Ishikawa (cell line): ENCODE results near the gene GDF2.

ENCODE experiments used
- CEBPB ChIP-seq: IDR thresholded peaks from 2 replicates; pipeline ENCODE4 v1.6.1; 2012
- CREB1 ChIP-seq: IDR thresholded peaks from 2 replicates; pipeline ENCODE4 v1.6.1; 2012; ENCODE audit warnings: low read depth
- EGR1 ChIP-seq: IDR thresholded peaks from 2 replicates; pipeline ENCODE4 v1.6.1; 2012
- EP300 ChIP-seq: IDR thresholded peaks from 2 replicates; pipeline ENCODE4 v1.6.1; 2012; ENCODE audit warnings: borderline replicate concordance
- FOXM1 ChIP-seq: IDR thresholded peaks from 2 replicates; pipeline ENCODE4 v1.6.1; 2012; ENCODE audit warnings: low read depth, borderline replicate concordance
- MAX ChIP-seq: IDR thresholded peaks from 2 replicates; pipeline ENCODE4 v1.6.1; 2012
- NFIC ChIP-seq: IDR thresholded peaks from 2 replicates; pipeline ENCODE4 v1.6.1; 2012
- RAD21 ChIP-seq: IDR thresholded peaks from 2 replicates; pipeline ENCODE4 v1.6.1; 2012; ENCODE audit warnings: low read depth
- REST ChIP-seq: IDR thresholded peaks from 2 replicates; pipeline ENCODE4 v1.6.1; 2012; ENCODE audit warnings: low read depth, mild to moderate bottlenecking
- TAF1 ChIP-seq: IDR thresholded peaks from 2 replicates; pipeline ENCODE4 v1.6.1; 2012; ENCODE audit warnings: low read depth, mild to moderate bottlenecking
- TCF12 ChIP-seq: IDR thresholded peaks from 2 replicates; pipeline ENCODE4 v1.6.1; 2012; ENCODE audit warnings: low read depth
- TEAD4 ChIP-seq: IDR thresholded peaks from 2 replicates; pipeline ENCODE4 v1.6.1; 2012
- USF1 ChIP-seq: IDR thresholded peaks from 2 replicates; pipeline ENCODE4 v1.6.1; 2012
- YY1 ChIP-seq: IDR thresholded peaks from 2 replicates; pipeline ENCODE4 v1.6.1; 2012; ENCODE audit warnings: low read depth
- ZBTB7A ChIP-seq: IDR thresholded peaks from 2 replicates; pipeline ENCODE4 v1.6.1; 2012; ENCODE audit warnings: low read depth

The GDF2 gene

GRCh38 chr10:47311193-47311931, 10.9 kb upstream of the GDF2 start:
- TF ChIP-seq FOXM1: no peak
- no peak for TF ChIP-seq MAX
- no peak for TF ChIP-seq EP300
- no peak for TF ChIP-seq CREB1
- TF ChIP-seq REST: no peak
- no peak for TF ChIP-seq CEBPB
- no peak for TF ChIP-seq TCF12
- TF ChIP-seq EGR1: no peak
- TF ChIP-seq YY1: no peak
- TF ChIP-seq RAD21: no peak
- no peak for TF ChIP-seq TAF1
- TF ChIP-seq ZBTB7A: no peak
- no peak for TF ChIP-seq USF1
- TF ChIP-seq TEAD4: no peak

- no peak for TF ChIP-seq YY1
- no peak for TF ChIP-seq NFIC
- no peak for TF ChIP-seq CREB1
- TF ChIP-seq EP300: no peak
- no peak for TF ChIP-seq TCF12
- peak; percentile 96 for TF ChIP-seq RAD21
- TF ChIP-seq USF1: no peak
- no peak for TF ChIP-seq FOXM1
- TF ChIP-seq TEAD4: no peak
- TF ChIP-seq CEBPB: no peak
- TF ChIP-seq ZBTB7A: peak; percentile 54; the same call in 1 of the 2 replicates
- TF ChIP-seq REST: no peak
- TF ChIP-seq MAX: peak; percentile 29; the same call in 1 of the 2 replicates
- no peak for TF ChIP-seq EGR1
- TF ChIP-seq TAF1: no peak
These were observed 10.2 kb upstream of the GDF2 start for GRCh38 chr10:47311932-47312662.

- TF ChIP-seq CEBPB (no peak), MAX (no peak), REST (no peak), ZBTB7A (no peak), CREB1 (no peak), RAD21 (no peak), EGR1 (no peak), YY1 (no peak), USF1 (no peak), TEAD4 (no peak), FOXM1 (no peak), NFIC (no peak), TAF1 (no peak), TCF12 (no peak), EP300 (no peak)
These were observed 9.6 kb upstream of the GDF2 start for GRCh38 chr10:47312663-47312995.
